Stimulated activated CD8-positive, alpha-beta memory T cell treated with anti-CD3 and anti-CD28 coated beads, Interleukin-7, amount 100 ng/mL, for 48 hours (primary cell): ENCODE measurements around the gene STRIT1.

ENCODE experiments used
- DNase-seq, 2 donors: peaks; one replicate each; pipeline ENCODE4 v3.0.0-alpha.2; 2020; ENCODE audit warnings: low read depth in 1 of 2; ENCODE audit errors: extremely low read depth in 1 of 2

Gene STRIT1

GRCh38 chr3:155293516-155293915, at the start of gene STRIT1:
STRIT1 (minus strand) TSS chr3:155293683.
- no peak for DNase-seq

- DNase-seq: no peak
Measured at GRCh38 chr3:155342344-155342743, 48.9 kb upstream of the STRIT1 start.

- DNase-seq: no peak
Measured at GRCh38 chr3:155339052-155339451, 45.6 kb upstream of the STRIT1 start.

GRCh38 chr3:155335724-155336354, 42.4 kb upstream of the STRIT1 start:
- DNase-seq: no peak

- no peak for DNase-seq
Measured at GRCh38 chr3:155334914-155335723, 41.6 kb upstream of the STRIT1 start.

- no peak for DNase-seq
Measured at GRCh38 chr3:155334215-155334913, 40.9 kb upstream of the STRIT1 start.

GRCh38 chr3:155332716-155333115, 39.2 kb upstream of the STRIT1 start:
- no peak for DNase-seq

- DNase-seq: no peak
Measured at GRCh38 chr3:155331078-155331477, 37.6 kb upstream of the STRIT1 start.

- DNase-seq: no peak
Measured at GRCh38 chr3:155330370-155330769, 36.9 kb upstream of the STRIT1 start.

- DNase-seq: no peak
Measured at GRCh38 chr3:155329513-155330048, 36.1 kb upstream of the STRIT1 start.

- DNase-seq: no peak
Measured at GRCh38 chr3:155327871-155328270, 34.4 kb upstream of the STRIT1 start.

- DNase-seq: no peak
Measured at GRCh38 chr3:155327430-155327829, 33.9 kb upstream of the STRIT1 start.

GRCh38 chr3:155326901-155327300, 33.4 kb upstream of the STRIT1 start:
- DNase-seq: no peak

- DNase-seq: no peak
Measured at GRCh38 chr3:155326244-155326643, 32.8 kb upstream of the STRIT1 start.

- no peak for DNase-seq
Measured at GRCh38 chr3:155325263-155325835, 31.9 kb upstream of the STRIT1 start.

- no peak for DNase-seq
Measured at GRCh38 chr3:155323063-155323666, 29.7 kb upstream of the STRIT1 start.

- DNase-seq: no peak
Measured at GRCh38 chr3:155321418-155321817, 27.9 kb upstream of the STRIT1 start.

- DNase-seq: no peak
Measured at GRCh38 chr3:155320934-155321333, 27.5 kb upstream of the STRIT1 start.

- no peak for DNase-seq
Measured at GRCh38 chr3:155318740-155319139, 25.3 kb upstream of the STRIT1 start.

- no peak for DNase-seq
Measured at GRCh38 chr3:155317211-155317610, 23.7 kb upstream of the STRIT1 start.

GRCh38 chr3:155316426-155316825, 22.9 kb upstream of the STRIT1 start:
- no peak for DNase-seq
